NCI-H226 (cell line): ENCODE results near the gene SPACA7.
"Not testable (repeated sequence)": the region's sequence is repeated elsewhere in the genome, so short reads cannot be mapped to it uniquely, and the experiment has no call there.

Source experiments
- DNase-seq: peaks from one replicate; pipeline ENCODE4 v3.0.0-alpha.2; 2015

Gene SPACA7

GRCh38 chr13:112431734-112432133 is 55.6 kb downstream of the SPACA7 start:
- no peak for DNase-seq

GRCh38 chr13:112432734-112433133 is 56.6 kb downstream of the SPACA7 start:
- DNase-seq = not testable (repeated sequence)

DNA sequence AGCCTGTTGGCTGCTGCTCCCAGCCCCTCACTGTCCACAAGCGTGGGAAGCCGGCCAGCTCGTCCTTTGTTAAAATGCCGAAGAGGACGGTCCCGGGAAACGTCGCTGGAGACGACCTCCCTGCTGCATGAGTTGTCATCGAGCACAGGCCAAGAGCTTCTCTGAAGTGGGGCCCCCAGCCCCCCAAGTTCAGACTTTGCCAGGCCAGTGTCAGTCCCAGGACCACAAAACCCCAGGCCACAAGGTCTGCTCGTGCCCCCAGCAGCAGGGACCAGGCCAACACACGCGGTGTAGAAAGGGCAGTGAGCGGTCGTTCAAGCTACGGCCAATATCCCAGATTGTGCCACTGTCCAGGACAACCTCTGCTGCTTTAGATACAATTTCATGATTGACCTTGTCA is 57.4 kb downstream of the SPACA7 start:
- not testable (repeated sequence) for DNase-seq

- DNase-seq = no peak
Measured at GRCh38 chr13:112434032-112434431, 57.9 kb downstream of the SPACA7 start.

GRCh38 chr13:112434937-112435523 is 58.9 kb downstream of the SPACA7 start:
- DNase-seq = no peak

- DNase-seq = no peak
Measured at GRCh38 chr13:112435973-112436372, 59.8 kb downstream of the SPACA7 start.

GRCh38 chr13:112438094-112438493 is 61.9 kb downstream of the SPACA7 start:
- no peak for DNase-seq

- DNase-seq = no peak
Measured at GRCh38 chr13:112438515-112438914, 62.4 kb downstream of the SPACA7 start.

DNA sequence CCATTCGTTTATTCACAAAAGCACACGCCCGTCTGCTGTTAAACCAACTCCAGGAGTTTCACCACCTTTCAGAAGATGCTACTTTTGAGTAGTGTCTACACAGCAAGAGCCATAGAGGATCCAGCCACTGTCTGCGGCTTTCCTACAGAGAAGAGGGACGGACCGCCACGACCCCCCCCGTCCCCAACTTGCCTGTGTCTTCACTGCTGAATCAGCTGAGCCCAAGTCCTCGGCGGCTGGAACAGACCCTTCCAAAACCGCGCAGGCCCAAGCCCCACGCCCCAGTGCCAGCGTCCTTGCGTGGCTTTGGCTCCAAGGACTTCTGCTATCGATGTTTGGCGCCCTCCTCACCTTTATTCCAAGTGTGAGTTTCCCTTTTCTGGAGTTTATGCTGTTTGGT is 65.1 kb downstream of the SPACA7 start:
- DNase-seq = no peak

DNA sequence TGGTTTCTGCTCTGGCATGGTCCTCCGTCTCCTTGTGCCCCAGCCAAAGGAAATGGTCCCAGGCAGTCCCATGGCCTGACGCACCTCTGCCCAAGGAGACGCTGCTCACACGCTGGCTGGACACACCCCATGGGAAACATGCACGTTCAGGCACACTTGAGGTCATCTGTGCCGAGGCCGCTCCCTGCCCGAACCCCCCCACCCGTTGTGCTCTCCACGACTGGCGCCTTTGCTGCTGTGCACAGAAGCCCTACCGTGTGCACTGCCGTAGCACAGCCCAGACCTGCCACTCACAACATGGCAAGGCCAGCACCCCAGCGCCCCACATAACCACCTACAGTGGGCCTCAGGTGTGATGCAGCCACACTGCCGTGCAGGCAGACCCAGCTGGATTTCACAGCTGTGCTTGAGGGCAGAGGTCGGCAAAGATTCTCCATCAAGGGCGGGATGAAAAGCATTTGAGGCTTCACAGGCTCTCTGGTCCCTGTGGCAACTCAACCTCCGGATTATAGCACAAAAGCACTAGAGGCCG is 65.7 kb downstream of the SPACA7 start:
- DNase-seq = no peak

DNA sequence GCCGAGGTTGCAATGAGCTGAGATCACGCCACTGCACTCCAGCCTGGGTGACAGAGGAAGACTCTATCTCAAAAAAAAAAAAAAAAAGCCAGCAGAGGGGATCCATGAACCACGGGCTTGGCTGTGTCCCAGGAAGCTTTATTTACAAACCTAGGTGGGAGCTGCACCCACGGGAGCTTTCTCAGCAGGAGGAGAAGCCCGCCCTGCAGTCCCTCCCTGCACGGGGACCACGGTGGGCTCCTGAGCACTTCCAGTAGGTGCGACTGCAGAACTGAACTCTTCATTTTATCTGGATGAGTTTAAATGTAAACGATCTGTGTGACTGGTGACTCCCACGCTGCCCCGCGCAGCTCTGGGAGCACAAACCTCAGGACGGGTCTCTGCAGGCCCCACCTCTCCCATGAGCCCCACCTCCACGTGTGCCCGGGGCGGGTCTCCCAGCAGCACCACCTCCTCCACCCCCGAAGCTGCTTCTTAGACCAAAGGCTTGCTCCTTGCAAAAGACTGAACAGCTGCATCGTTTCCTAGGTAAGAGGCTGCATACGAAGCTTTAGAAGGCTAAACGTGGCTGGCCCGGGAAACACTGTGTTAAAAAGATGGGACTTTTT is 66.4 kb downstream of the SPACA7 start:
- DNase-seq = no peak

GRCh38 chr13:112443191-112443994 is 67.2 kb downstream of the SPACA7 start:
- no peak for DNase-seq

- DNase-seq = peak; percentile 9
Measured at GRCh38 chr13:112443995-112444311, 67.8 kb downstream of the SPACA7 start.

DNA sequence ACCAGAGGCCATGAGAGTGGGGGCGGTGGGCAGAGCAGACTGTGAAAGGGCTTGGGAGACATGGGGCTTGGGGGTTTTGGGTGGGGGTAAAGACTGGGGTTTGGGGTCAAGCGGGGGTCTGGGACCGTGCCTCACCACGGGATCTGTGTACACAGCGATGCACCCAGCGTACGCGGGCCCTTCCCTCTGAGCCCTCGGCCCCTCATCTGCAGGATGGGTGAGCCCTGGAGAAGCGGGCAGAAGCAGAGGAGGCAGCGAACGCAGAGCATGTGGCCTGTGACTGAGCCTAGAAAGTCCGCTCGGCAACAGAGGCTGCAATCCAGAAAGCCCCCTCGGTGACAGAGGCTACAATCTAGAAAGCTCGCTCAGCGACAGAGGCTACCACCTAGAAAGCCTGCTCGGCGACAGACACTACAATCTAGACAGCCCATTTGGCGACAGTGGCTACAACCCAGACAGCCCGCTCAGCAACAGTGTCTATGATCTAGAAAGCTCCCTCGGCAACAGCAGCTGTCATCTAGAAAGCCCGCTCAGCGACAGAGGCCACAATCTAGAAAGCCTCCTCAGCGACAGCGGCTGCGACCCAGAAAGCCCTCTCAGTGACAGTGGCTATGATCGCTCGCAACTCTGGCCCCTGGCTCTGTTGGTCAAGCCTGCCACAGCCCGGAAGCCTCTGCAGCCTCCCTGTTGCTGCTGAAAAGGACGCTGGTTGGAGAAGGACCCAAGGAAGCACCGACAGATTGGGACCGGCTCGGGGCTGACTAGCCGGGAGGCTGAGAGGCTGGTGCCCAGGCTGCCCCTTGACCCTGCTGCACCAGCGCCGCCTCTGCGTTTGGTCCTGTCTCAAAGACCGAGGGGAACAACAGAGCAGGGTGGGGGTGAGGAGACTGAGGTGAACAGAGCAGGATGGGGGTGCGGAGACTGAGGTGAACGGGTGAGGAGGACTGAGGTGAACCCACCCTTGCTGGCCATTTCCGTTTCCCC is 68.6 kb downstream of the SPACA7 start:
- no peak for DNase-seq

DNA sequence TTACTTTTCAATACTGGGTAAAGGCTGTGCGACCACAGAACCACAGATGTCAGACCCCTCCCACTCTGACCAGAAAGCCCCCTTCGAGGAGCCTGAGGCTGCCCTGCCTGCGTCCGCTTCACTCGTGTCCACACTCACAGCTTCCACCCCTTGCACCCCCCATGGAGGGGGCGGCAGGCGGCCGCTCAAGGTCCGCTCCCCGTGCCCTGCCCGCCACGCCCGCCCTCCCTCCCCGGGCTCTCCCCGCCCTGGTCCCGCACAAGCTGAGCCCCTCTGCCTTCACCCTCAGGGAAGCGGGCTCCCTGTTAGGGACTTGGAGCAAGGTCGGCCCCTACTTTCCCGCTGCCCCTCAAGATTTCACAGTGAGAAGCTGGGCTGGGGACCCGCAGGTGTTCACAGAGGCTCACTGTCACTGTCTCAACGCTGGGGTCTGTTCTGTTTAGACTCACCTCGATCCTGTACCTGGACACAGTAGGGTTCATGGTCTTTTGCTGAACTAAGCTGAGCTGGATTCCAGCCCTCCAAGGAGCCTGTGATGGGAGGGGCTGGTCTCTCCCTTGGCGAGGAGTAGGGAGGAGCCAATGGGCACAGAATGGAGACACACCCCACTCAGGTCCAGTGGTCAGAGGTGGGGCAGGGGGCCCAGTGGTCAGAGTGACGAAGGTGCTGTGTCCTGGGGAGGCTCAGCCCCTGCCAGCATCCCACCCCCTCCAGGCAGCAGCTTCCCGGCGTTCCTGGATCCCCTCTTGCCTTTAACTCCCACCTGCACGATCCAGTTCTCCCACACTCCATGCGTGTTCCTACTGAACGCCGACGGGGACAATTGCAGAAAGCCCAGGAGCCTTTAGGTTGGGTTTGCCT is 69.5 kb downstream of the SPACA7 start:
- no peak for DNase-seq

DNA sequence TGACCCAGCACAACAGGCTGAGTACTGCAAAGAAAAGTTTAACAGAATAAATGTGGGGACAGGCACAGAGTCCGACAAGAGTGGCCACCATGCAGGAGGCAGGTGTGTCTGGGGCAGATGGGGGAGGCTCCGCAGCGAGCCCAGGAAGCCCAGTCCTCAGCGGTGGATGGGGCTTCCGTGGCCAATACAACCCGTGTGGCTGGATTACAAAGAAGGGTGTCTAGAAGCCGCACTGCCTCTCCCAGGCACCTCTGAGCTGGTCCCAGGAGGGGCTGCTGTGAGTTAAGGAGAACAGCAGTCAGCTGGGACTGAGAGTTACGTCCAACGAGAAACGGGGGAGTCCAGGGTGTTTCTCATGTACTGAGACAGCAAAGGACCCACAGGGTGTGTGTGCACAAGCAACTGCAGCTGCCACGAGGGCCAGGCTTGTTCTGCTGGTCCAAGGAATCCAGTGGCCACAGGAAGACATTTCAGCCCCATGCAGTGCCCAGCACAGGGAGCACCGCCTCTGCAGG is 70.2 kb downstream of the SPACA7 start:
- no peak for DNase-seq

- no peak for DNase-seq
Measured at GRCh38 chr13:112446867-112447266, 70.7 kb downstream of the SPACA7 start.

GRCh38 chr13:112447306-112447705 is 71.2 kb downstream of the SPACA7 start:
- no peak for DNase-seq

DNA sequence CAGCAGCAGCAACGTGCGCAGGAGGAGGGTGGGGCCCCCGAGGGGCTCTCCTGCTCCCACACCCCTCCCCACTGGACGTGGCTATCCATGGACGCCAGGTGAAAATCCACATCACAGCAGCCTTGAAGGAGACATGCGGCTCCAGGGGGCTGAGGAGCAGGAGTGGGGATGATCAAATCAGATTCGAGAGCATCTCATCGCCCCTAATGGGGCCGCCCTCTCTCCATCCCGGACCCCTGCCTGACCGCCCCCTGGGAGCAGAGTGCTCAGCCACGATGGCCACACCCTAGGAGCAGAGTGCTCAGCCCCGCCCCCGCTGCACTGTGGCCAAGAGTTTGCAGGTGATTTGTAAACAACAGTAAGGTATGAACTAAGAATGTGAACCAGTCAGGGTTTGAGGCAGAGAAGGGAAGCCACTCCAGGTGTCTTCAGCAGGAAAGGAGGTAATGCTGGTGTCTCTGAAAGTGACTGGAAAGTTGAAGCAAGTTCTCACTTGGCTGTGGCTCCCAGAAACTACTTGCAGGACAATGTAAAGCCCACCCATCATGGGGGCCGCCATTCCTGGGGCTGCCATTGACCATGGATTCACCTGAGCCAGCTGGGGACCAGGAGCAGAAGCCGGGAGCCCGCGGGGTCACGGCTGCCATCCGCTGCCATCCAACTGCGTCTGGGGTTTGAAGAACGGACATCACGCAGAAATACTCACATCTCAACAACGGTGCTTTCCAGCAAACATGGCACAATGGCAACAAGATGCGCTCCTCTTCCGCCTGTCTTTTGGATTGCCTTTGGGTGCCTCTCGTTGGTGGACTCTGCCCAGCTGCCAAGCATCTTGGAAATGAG is 71.8 kb downstream of the SPACA7 start:
- no peak for DNase-seq
